Mesenchymal stem cell (in vitro differentiated cells and primary cell): ENCODE data around the gene MEIKIN.
A peak's percentile ranks its signal among the peaks of the same experiment; 100 is the strongest.

Experiments
- DNase-seq: peaks from one replicate; pipeline ENCODE4 v3.0.0-alpha.2; 2013
- H2AFZ ChIP-seq: one replicate; pipeline ENCODE4 v1.6.1; 2013; ENCODE audit warnings: low read depth, mild to moderate bottlenecking, control low read depth, inconsistent platforms, low read length, moderate library complexity
- H2AK5ac ChIP-seq: 2 replicates; pipeline ENCODE4 v1.6.1; 2013; ENCODE audit warnings: low read length, moderate library complexity, mild to moderate bottlenecking, inconsistent platforms; ENCODE audit not compliant: severe bottlenecking
- H2BK120ac ChIP-seq: one replicate; pipeline ENCODE4 v1.6.1; 2013; ENCODE audit warnings: low read depth, mild to moderate bottlenecking, inconsistent platforms, low read length, moderate library complexity
- H2BK12ac ChIP-seq, 2 experiments: one replicate each; pipeline ENCODE4 v1.6.1; 2013; ENCODE audit warnings: inconsistent platforms in 2 of 2, low read length in 2 of 2, mild to moderate bottlenecking in 2 of 2, moderate library complexity in 2 of 2, control low read depth in 1 of 2
- H2BK15ac ChIP-seq: one replicate; pipeline ENCODE4 v1.6.1; 2013; ENCODE audit warnings: mild to moderate bottlenecking, low read depth, inconsistent platforms; ENCODE audit not compliant: poor library complexity, severe bottlenecking
- H2BK5ac ChIP-seq: 2 replicates; pipeline ENCODE4 v1.6.1; 2013; ENCODE audit warnings: low read depth, mild to moderate bottlenecking, low read length, control low read depth, inconsistent platforms; ENCODE audit not compliant: poor library complexity, severe bottlenecking
- H3K14ac ChIP-seq, 2 experiments: one replicate each; pipeline ENCODE4 v1.6.1; 2013; ENCODE audit warnings: inconsistent platforms in 2 of 2, low read length in 2 of 2, control low read depth in 1 of 2, mild to moderate bottlenecking in 1 of 2, moderate library complexity in 1 of 2
- H3K18ac ChIP-seq, 2 experiments: one replicate each; pipeline ENCODE4 v1.6.1; 2013; ENCODE audit warnings: inconsistent platforms in 2 of 2, low read length in 2 of 2, control low read depth in 1 of 2, low read depth in 1 of 2, mild to moderate bottlenecking in 1 of 2
- H3K23ac ChIP-seq, 2 experiments: one replicate each; pipeline ENCODE4 v1.6.1; 2013; ENCODE audit warnings: inconsistent platforms in 2 of 2, low read length in 2 of 2, mild to moderate bottlenecking in 2 of 2, moderate library complexity in 2 of 2, control low read depth in 1 of 2
- H3K27ac ChIP-seq: 2 replicates; pipeline ENCODE4 v1.5.1; 2013; ENCODE audit warnings: mild to moderate bottlenecking, moderate library complexity, low read length, control low read depth, inconsistent platforms; ENCODE audit not compliant: poor library complexity, severe bottlenecking
- H3K27me3 ChIP-seq, 2 experiments: 2 replicates each; pipeline versions ENCODE4 v1.6.1 to v1.7.0; 2013; ENCODE audit warnings: low read length in 2 of 2, mild to moderate bottlenecking in 2 of 2, moderate library complexity in 2 of 2, control low read depth in 1 of 2, inconsistent platforms in 1 of 2; ENCODE audit not compliant: control insufficient read depth in 1 of 2, insufficient read depth in 1 of 2
- H3K36me3 ChIP-seq, 2 experiments: 2 replicates each; pipeline versions ENCODE4 v1.6.1 to v1.7.0; 2013; ENCODE audit warnings: low read length in 2 of 2, control low read depth in 1 of 2, inconsistent platforms in 1 of 2, low read depth in 1 of 2, mild to moderate bottlenecking in 1 of 2; ENCODE audit not compliant: insufficient read depth in 2 of 2, control insufficient read depth in 1 of 2
- H3K4ac ChIP-seq, 2 experiments: one replicate each; pipeline ENCODE4 v1.6.1; 2013; ENCODE audit warnings: inconsistent platforms in 2 of 2, low read length in 2 of 2, mild to moderate bottlenecking in 2 of 2, moderate library complexity in 2 of 2, control low read depth in 1 of 2, low read depth in 1 of 2
- H3K4me1 ChIP-seq: 2 replicates; pipeline ENCODE4 v1.6.1; 2013; ENCODE audit warnings: low read depth, low read length, control low read depth; ENCODE audit not compliant: control insufficient read depth, insufficient read depth
- H3K4me2 ChIP-seq: 2 replicates; pipeline ENCODE4 v1.6.1; 2013; ENCODE audit warnings: low read length, mild to moderate bottlenecking, inconsistent platforms; ENCODE audit not compliant: poor library complexity, severe bottlenecking
- H3K4me3 ChIP-seq, 2 experiments: 2 replicates each; pipeline versions ENCODE4 v1.5.1 to v1.7.0; 2013; ENCODE audit warnings: low read length in 2 of 2, mild to moderate bottlenecking in 2 of 2, control low read depth in 1 of 2, low read depth in 1 of 2; ENCODE audit not compliant: insufficient read depth in 1 of 2
- H3K79me1 ChIP-seq: replicated peaks from 2 replicates; pipeline ENCODE4 v1.6.1; 2013; ENCODE audit warnings: mild to moderate bottlenecking, control low read depth, low read length, inconsistent platforms; ENCODE audit not compliant: poor library complexity, severe bottlenecking
- H3K9ac ChIP-seq: 2 replicates; pipeline ENCODE4 v1.7.0; 2013; ENCODE audit warnings: mild to moderate bottlenecking, low read length, moderate library complexity
- H3K9me3 ChIP-seq: 2 replicates; pipeline ENCODE4 v1.7.0; 2013; ENCODE audit warnings: mild to moderate bottlenecking, low read length; ENCODE audit not compliant: control insufficient read depth
- H4K8ac ChIP-seq: one replicate; pipeline ENCODE4 v1.6.1; 2013; ENCODE audit warnings: inconsistent platforms, mild to moderate bottlenecking, low read length, moderate library complexity
- H4K91ac ChIP-seq: one replicate; pipeline ENCODE4 v1.6.1; 2013; ENCODE audit warnings: mild to moderate bottlenecking, low read length, inconsistent platforms
- WGBS: methylation state at CpG from one replicate; pipeline ENCODE4 v1.1.7; 2013; ENCODE audit warnings: mixed read lengths; 5-methylcytosine and 5-hydroxymethylcytosine counted together

The MEIKIN gene

DNA sequence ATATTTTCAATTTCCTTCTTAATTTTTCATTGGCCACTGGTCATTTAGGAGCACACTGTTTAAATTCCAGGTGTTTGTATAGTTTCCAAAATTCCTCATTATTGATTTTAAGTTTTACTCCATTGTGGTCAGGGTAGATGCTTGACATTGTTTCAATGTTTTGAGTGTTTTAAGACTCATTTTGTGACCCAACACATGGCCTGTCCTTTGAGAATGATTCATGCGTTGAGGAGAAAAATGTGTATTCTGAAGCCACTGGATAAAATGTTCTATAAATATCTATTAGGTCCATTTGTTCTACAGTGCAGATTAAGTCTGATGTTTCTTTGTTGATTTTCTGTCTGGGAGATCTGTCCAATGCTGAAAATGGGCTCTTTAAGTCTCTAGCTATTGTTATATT lies 124.2 kb downstream of the MEIKIN start:
- no peak overlapping the region for H3K9ac ChIP-seq
- H3K9me3 ChIP-seq, result peaks cover 27% of the 10 kb centered on the region
- H3K14ac ChIP-seq, result no peak overlapping the region
- no peak overlapping the region for H4K8ac ChIP-seq
- H3K36me3 ChIP-seq, result no peaks in the 10 kb centered on the region
- H3K23ac ChIP-seq, result no peak overlapping the region
- no peak overlapping the region for H4K91ac ChIP-seq
- H3K79me1 ChIP-seq, result no peaks in the 10 kb centered on the region
- no peak overlapping the region for H3K4me3 ChIP-seq
- no peaks in the 10 kb centered on the region for H3K4me1 ChIP-seq
- no peaks in the 10 kb centered on the region for H3K27me3 ChIP-seq
- H2BK12ac ChIP-seq, result no peak overlapping the region
- no peak overlapping the region for H2BK15ac ChIP-seq
- 63% methylated on average over 1 of the region's 1 CpG for WGBS
- no peak overlapping the region for H3K4ac ChIP-seq
- peak; percentile 36 for DNase-seq
- H3K27ac ChIP-seq, result no peak overlapping the region
- no peak overlapping the region for H3K4me2 ChIP-seq
- no peak overlapping the region for H2BK120ac ChIP-seq
- no peak overlapping the region for H2AFZ ChIP-seq
- H2AK5ac ChIP-seq, result no peak overlapping the region
- H3K18ac ChIP-seq, result no peak overlapping the region
- H2BK5ac ChIP-seq, result no peak overlapping the region

DNA sequence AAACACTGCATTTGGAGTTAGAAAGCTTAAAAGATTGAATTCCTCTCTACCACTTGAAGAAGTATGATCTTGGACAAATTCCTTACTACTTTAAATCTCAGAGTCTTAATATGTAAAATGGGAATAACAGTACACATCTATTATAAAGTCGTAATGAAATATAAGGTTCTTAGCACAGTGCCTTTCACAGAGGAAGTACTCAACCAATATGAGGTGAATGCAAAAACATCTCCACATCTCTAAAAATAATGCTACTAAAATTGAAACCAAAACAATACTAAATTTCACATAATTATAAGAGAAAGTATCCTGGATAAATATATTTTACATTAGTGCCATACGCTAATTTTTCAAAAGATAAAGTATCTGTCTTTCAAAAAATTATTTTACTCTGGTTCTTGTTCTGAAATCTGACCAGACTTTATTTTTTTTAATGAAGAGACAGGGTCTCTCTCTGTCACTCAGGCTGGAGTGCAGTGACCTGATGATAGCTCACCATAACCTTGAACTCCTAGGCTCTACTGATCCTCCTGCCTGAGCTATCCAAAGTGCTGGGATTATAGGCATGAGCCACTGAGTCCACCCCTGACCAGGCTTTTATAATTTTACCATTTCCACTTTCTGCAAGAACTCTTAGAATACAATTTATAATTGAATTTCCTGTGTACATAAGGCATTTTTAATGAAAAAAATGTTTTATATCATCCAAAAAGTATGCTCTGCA lies 127.3 kb downstream of the MEIKIN start:
- Histone ChIP-seq H3K9ac (no peak overlapping the region), H3K4me1 (no peaks in the 10 kb centered on the region), H3K27me3 (no peaks in the 10 kb centered on the region), H2BK5ac (no peak overlapping the region), H2BK12ac (no peak overlapping the region), H3K9me3 (peaks cover 11% of the 10 kb centered on the region), H3K4me3 (no peak overlapping the region), H3K23ac (no peak overlapping the region), H3K4me2 (no peak overlapping the region), H4K8ac (no peak overlapping the region), H3K14ac (no peak overlapping the region), H2BK120ac (no peak overlapping the region), H3K79me1 (no peaks in the 10 kb centered on the region), H3K36me3 (no peaks in the 10 kb centered on the region), H2AK5ac (no peak overlapping the region), H3K27ac (no peak overlapping the region), H4K91ac (no peak overlapping the region), H2BK15ac (no peak overlapping the region), H2AFZ (no peak overlapping the region), H3K18ac (no peak overlapping the region), H3K4ac (no peak overlapping the region)
- WGBS, result no CpG with 5 or more reads among the region's 2 CpGs
- DNase-seq, result no peak

DNA sequence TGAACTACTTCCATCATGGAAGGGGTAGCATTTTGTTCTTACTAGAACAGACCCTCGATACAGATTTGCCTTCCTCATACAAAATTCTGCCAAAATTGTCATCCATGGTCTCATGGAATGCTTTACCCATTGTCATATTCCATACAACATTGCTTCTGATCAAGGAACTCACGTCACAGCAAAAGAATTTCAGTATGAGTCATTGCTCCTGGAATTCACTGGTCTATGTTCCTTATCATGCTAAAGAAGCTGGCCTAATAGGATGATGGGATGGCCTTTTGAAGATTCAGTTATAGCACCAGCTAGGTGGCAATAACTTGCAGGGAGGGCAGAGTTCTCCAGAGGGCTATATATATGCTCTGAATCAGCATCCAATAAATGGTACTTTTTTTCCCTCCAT lies 130.5 kb downstream of the MEIKIN start:
- Histone ChIP-seq H3K9me3 (peaks cover 4% of the 10 kb centered on the region), H3K27ac (peak overlapping the region; percentile 11), H3K9ac (no peak overlapping the region), H3K36me3 (no peaks in the 10 kb centered on the region), H4K91ac (no peak overlapping the region), H3K79me1 (no peaks in the 10 kb centered on the region), H4K8ac (no peak overlapping the region), H3K4me3 (no peak overlapping the region), H3K4me1 (no peaks in the 10 kb centered on the region), H2AK5ac (no peak overlapping the region), H3K18ac (no peak overlapping the region), H2BK5ac (no peak overlapping the region), H3K27me3 (no peaks in the 10 kb centered on the region), H2BK12ac (no peak overlapping the region), H2BK120ac (no peak overlapping the region), H2BK15ac (no peak overlapping the region), H3K4ac (no peak overlapping the region), H3K14ac (no peak overlapping the region), H3K4me2 (no peak overlapping the region), H2AFZ (no peak overlapping the region), H3K23ac (no peak overlapping the region)
- 38% methylated on average over 2 of the region's 2 CpGs for WGBS
- DNase-seq, result peak; percentile 75

DNA sequence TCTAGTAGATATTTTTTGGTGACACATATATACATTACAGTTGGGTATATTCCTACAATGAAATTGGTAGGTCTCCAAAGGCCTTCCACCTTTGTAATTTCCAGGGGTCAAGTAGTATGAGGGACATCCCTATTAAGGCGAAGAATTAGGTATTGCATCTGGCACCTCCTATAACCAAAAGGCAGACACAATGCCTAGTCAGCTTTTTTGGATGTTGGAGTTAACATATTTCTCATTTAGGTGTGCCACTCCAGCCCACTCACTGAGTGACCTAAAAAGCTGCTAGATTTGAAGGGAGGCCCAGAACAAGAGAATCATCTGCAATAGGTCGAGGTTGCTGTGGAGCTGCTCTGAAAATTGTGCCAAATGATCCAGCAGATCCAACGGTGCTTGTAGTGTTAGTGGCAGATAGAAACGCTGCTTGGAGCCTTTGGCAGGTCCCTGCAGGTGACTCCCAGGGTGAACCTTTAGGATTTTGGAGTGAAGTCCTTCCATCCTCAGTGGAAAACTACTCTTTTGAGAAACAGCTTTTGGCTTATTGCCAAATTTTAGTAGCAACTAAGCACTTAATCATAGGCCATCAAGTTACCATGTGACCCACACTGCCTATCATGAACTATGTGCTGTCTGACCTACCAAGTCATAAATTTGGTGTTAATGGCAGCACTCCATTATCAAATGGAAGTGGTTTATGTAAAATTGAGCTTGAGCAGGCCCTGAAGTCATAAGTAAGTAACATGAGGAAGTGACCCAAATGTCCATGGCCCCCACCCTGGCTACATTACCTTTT lies 132.9 kb downstream of the MEIKIN start:
- Histone ChIP-seq H2BK12ac (no peak overlapping the region), H3K4me1 (no peaks in the 10 kb centered on the region), H2AFZ (no peak overlapping the region), H3K14ac (no peak overlapping the region), H3K4me2 (no peak overlapping the region), H3K9ac (no peak overlapping the region), H3K4me3 (no peak overlapping the region), H2BK15ac (no peak overlapping the region), H3K18ac (no peak overlapping the region), H3K27me3 (no peaks in the 10 kb centered on the region), H3K9me3 (peaks cover 4% of the 10 kb centered on the region), H3K4ac (no peak overlapping the region), H4K91ac (no peak overlapping the region), H3K79me1 (no peaks in the 10 kb centered on the region), H2BK5ac (no peak overlapping the region), H2AK5ac (no peak overlapping the region), H4K8ac (no peak overlapping the region), H3K27ac (no peak overlapping the region), H2BK120ac (no peak overlapping the region), H3K23ac (no peak overlapping the region), H3K36me3 (no peaks in the 10 kb centered on the region)
- 91% methylated on average over 4 of the region's 4 CpGs for WGBS
- no peak for DNase-seq
